Left lung (tissue), 10 donors: ENCODE measurements around the gene NCKAP1. TPM values are rescaled to one million over a fixed set of nuclear protein-coding genes. Genes with fewer than 3 reads are reported as not detected.
"Not testable (repeated sequence)": the region's sequence is repeated elsewhere in the genome, so short reads cannot be mapped to it uniquely, and the experiment has no call there.

Experiments
- ATAC-seq: fragments of 200-7000 bp; cut with Tn5 transposase; one replicate; pipeline ENCODE4 v1.9.1; 2020; ENCODE audit warnings: moderate library complexity
- DNase-seq, 4 donors: peaks; one replicate each; pipeline ENCODE4 v3.0.0-alpha.2; 2013 to 2020
- H3K27ac ChIP-seq, 2 donors: fragments of 200-600 bp; sonication (generic) in 1 of 2; one replicate each; pipeline versions ENCODE4 v1.5.0 to v1.8.0; 2020 to 2021
- H3K27me3 ChIP-seq, 2 donors: fragments of 200-600 bp; sonication (generic) in 1 of 2; one replicate each; pipeline versions ENCODE4 v1.5.0 to v1.8.0; 2020 to 2021
- H3K36me3 ChIP-seq, 2 donors: fragments of 200-600 bp; sonication (generic) in 1 of 2; one replicate each; pipeline versions ENCODE4 v1.5.0 to v1.8.0; 2020 to 2021
- H3K4me1 ChIP-seq, 2 donors: fragments of 200-600 bp; one replicate each; pipeline ENCODE4 v1.8.0; 2021
- H3K4me3 ChIP-seq, 2 donors: fragments of 200-600 bp; sonication (generic) in 1 of 2; one replicate each; pipeline versions ENCODE4 v1.5.0 to v1.8.0; 2020 to 2021; ENCODE audit warnings: mild to moderate bottlenecking in 1 of 2
- H3K9me3 ChIP-seq, 2 donors: fragments of 200-600 bp; sonication (generic) in 1 of 2; one replicate each; pipeline versions ENCODE4 v1.5.0 to v1.8.0; 2020 to 2021
- CTCF ChIP-seq, 2 donors: fragments of 200-600 bp; sonication (generic) in 1 of 2; IDR thresholded peaks; one replicate each; pipeline versions ENCODE4 v1.5.0 to v1.8.0; 2021; ENCODE audit warnings: antibody characterized with exemption in 2 of 2
- intact Hi-C, 2 donors: fragments of 100-400 bp; cut with DNase I; formaldehyde crosslinking; loops; one replicate each; pipeline versions ENCODE4 v1.11.2 to v1.14.2; 2022
- polyA plus RNA-seq, 6 donors: library from polyadenylated mRNA; unstranded; fragments of 120-200 nt; gene quantifications; one replicate each; pipeline ENCODE4 v1.2.1, GENCODE V29; 2013; ENCODE audit not compliant: insufficient read length in 6 of 6
- total RNA-seq, 2 donors: library from RNA; stranded (reverse); fragmentation: NEBNext Ultra II Directional; extraction: Animal tissue kit (Norgen Biotek cat#: 25700); gene quantifications; one replicate each; pipeline ENCODE4 v1.2.1, GENCODE V29; 2021
- donor health status: DM: no; HTN: yes; CAD: no.
- donor health status: DM: no; HTN: no; CAD: no.

NCKAP1 gene
- total and polyA plus RNA-seq, 8 donors: 98.3 to 128 (median 117) TPM

GRCh38 chr2:183025993-183026392 is 12.3 kb downstream of the NCKAP1 start:
- intact Hi-C loops: no loop called here
- no peak overlapping the region for H3K27ac ChIP-seq

GRCh38 chr2:183024339-183025095 is 13.7 kb downstream of the NCKAP1 start:
- Histone ChIP-seq H3K9me3 (no peaks in the 10 kb centered on the region), H3K27ac (no peak overlapping the region), H3K36me3 (peaks cover 0 to 4% of the 10 kb centered on the region in 2 donors), H3K4me3 (no peak overlapping the region), H3K27me3 (peaks cover 0 to 42% of the 10 kb centered on the region in 2 donors), H3K4me1 (peaks cover 0 to 7% of the 10 kb centered on the region in 2 donors)
- ATAC-seq (no peak), DNase-seq (peak in 2 of 4 donors; percentile 16 to 25)
- intact Hi-C loops: no loop called here
- no peak for TF ChIP-seq CTCF (IDR thresholded peaks at IDR 0.05)

More at GRCh38 chr2:183025993-183026392, 12.3 kb downstream of the NCKAP1 start:
- H3K27me3 ChIP-seq: peaks cover 0 to 57% of the 10 kb centered on the region in 2 donors
- ATAC-seq (no peak), DNase-seq (no peak)
- H3K4me1 ChIP-seq: peaks cover 0 to 12% of the 10 kb centered on the region in 2 donors
- no peak for TF ChIP-seq CTCF (IDR thresholded peaks at IDR 0.05)
- H3K4me3 ChIP-seq: no peak overlapping the region
- no peaks in the 10 kb centered on the region for H3K9me3 ChIP-seq
- H3K36me3 ChIP-seq: peaks cover 0 to 4% of the 10 kb centered on the region in 2 donors

- Histone ChIP-seq H3K36me3 (peaks cover 0 to 4% of the 10 kb centered on the region in 2 donors), H3K27ac (no peak overlapping the region), H3K4me1 (peaks cover 0 to 7% of the 10 kb centered on the region in 2 donors), H3K9me3 (no peaks in the 10 kb centered on the region), H3K27me3 (peaks cover 0 to 26% of the 10 kb centered on the region in 2 donors), H3K4me3 (no peak overlapping the region)
- TF ChIP-seq CTCF (IDR thresholded peaks at IDR 0.05): no peak
- ATAC-seq (no peak), DNase-seq (no peak)
- intact Hi-C loops: no loop called here
Measured at GRCh38 chr2:183022711-183023110, 15.5 kb downstream of the NCKAP1 start.

GRCh38 chr2:183021613-183022012 is 16.6 kb downstream of the NCKAP1 start:
- no peak for DNase-seq
- no peak for ATAC-seq
- H3K36me3 ChIP-seq: peaks cover 0 to 4% of the 10 kb centered on the region in 2 donors
- no peak overlapping the region for H3K27ac ChIP-seq
- no peak overlapping the region for H3K4me3 ChIP-seq
- no peak for TF ChIP-seq CTCF (IDR thresholded peaks at IDR 0.05)
- H3K4me1 ChIP-seq: peaks cover 0 to 7% of the 10 kb centered on the region in 2 donors
- peaks cover 0 to 18% of the 10 kb centered on the region in 2 donors for H3K27me3 ChIP-seq
- H3K9me3 ChIP-seq: no peaks in the 10 kb centered on the region
- intact Hi-C loops: no loop called here

- ATAC-seq (no peak), DNase-seq (no peak)
- peaks cover 0 to 3% of the 10 kb centered on the region in 2 donors for H3K4me1 ChIP-seq
- no peak overlapping the region for H3K4me3 ChIP-seq
- no peak for TF ChIP-seq CTCF (IDR thresholded peaks at IDR 0.05)
- intact Hi-C loops: no loop called here
- no peaks in the 10 kb centered on the region for H3K9me3 ChIP-seq
- H3K27ac ChIP-seq: no peak overlapping the region
- H3K27me3 ChIP-seq: peaks cover 0 to 9% of the 10 kb centered on the region in 2 donors
- peaks cover 0 to 4% of the 10 kb centered on the region in 2 donors for H3K36me3 ChIP-seq
Measured at GRCh38 chr2:183019718-183020442, 18.4 kb downstream of the NCKAP1 start.

- H3K9me3 ChIP-seq, H3K36me3 ChIP-seq, H3K4me3 ChIP-seq, H3K27ac ChIP-seq, ATAC-seq, H3K4me1 ChIP-seq, intact Hi-C loops, H3K27me3 ChIP-seq: not testable (repeated sequence)
- DNase-seq: peak in 1 of 4 donors; percentile 24
Measured at GRCh38 chr2:183017845-183018244, 20.4 kb downstream of the NCKAP1 start.
